Activated B cell treated with CpG ODN at 0.5 μM for 24 hours (primary cell): ENCODE results near the gene ARHGAP23. TPM values are rescaled to one million over a fixed set of nuclear protein-coding genes. Genes with fewer than 3 reads are reported as not detected.

ENCODE experiments used
- ATAC-seq: fragments of 200-7000 bp; cut with Tn5 transposase; one replicate; pipeline ENCODE4 v1.10.0; 2021; ENCODE audit warnings: low read depth, mild to moderate bottlenecking, moderate library complexity
- CTCF ChIA-PET: fragments of 350-600 bp; sonication (Branson Sonifier 250); formaldehyde crosslinking; loops from one replicate; lab custom pipeline; 2021; ENCODE audit warnings: antibody characterized with exemption; lab: Charles Lee
- POLR2A ChIA-PET: fragments of 350-600 bp; sonication (Branson Sonifier 250); formaldehyde crosslinking; loops from one replicate; lab custom pipeline; 2021; ENCODE audit warnings: antibody characterized with exemption; lab: Charles Lee
- DNase-seq: peaks from one replicate; pipeline ENCODE4 v3.0.0; 2022
- H3K27ac Mint-ChIP-seq: one replicate; pipeline ENCODE4 v1.8.0; 2020; ENCODE audit warnings: mixed read lengths
- H3K27me3 Mint-ChIP-seq: one replicate; pipeline ENCODE4 v1.8.0; 2021; ENCODE audit warnings: mixed read lengths
- H3K36me3 Mint-ChIP-seq: one replicate; pipeline ENCODE4 v1.8.0; 2021; ENCODE audit warnings: low read depth, mixed read lengths
- H3K4me1 Mint-ChIP-seq: one replicate; pipeline ENCODE4 v1.8.0; 2021; ENCODE audit warnings: mixed read lengths
- H3K4me3 Mint-ChIP-seq: one replicate; pipeline ENCODE4 v1.8.0; 2020; ENCODE audit warnings: mild to moderate bottlenecking, mixed read lengths
- H3K9me3 Mint-ChIP-seq: one replicate; pipeline ENCODE4 v1.8.0; 2020; ENCODE audit warnings: mixed read lengths
- intact Hi-C: fragments of 100-400 bp; cut with micrococcal nuclease; formaldehyde crosslinking; loops from one replicate; pipeline ENCODE4 v1.15.1; 2024
- total RNA-seq: library from RNA; stranded (reverse); gene quantifications from 2 replicates; pipeline ENCODE4 v1.2.3, GENCODE V29; 2022
- TF ChIP-seq, protein P1 (sequence below): fragments of 200-600 bp; IDR thresholded peaks from one replicate; pipeline ENCODE4 v1.8.0; 2022; ENCODE audit warnings: antibody characterized with exemption, mild to moderate bottlenecking

The ARHGAP23 gene
- total RNA-seq, 1 donor from 2014 or later, result 1.3 TPM

- ATAC-seq (no peak), DNase-seq (no peak)
- intact Hi-C loops, result no loop called here
- Mint-ChIP-seq H3K4me3 (no peak overlapping the region), H3K27ac (no peak overlapping the region), H3K36me3 (no peaks in the 10 kb centered on the region), H3K9me3 (no peaks in the 10 kb centered on the region), H3K27me3 (peaks cover 22% of the 10 kb centered on the region), H3K4me1 (no peaks in the 10 kb centered on the region)
- TF ChIP-seq, protein P1, sequence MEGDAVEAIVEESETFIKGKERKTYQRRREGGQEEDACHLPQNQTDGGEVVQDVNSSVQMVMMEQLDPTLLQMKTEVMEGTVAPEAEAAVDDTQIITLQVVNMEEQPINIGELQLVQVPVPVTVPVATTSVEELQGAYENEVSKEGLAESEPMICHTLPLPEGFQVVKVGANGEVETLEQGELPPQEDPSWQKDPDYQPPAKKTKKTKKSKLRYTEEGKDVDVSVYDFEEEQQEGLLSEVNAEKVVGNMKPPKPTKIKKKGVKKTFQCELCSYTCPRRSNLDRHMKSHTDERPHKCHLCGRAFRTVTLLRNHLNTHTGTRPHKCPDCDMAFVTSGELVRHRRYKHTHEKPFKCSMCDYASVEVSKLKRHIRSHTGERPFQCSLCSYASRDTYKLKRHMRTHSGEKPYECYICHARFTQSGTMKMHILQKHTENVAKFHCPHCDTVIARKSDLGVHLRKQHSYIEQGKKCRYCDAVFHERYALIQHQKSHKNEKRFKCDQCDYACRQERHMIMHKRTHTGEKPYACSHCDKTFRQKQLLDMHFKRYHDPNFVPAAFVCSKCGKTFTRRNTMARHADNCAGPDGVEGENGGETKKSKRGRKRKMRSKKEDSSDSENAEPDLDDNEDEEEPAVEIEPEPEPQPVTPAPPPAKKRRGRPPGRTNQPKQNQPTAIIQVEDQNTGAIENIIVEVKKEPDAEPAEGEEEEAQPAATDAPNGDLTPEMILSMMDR, result no peak
- ChIA-PET POLR2A (no interaction called here), CTCF (no interaction called here)
These were observed 122.9 kb downstream of the ARHGAP23 start for GRCh38 chr17:38551121-38551520.

DNA sequence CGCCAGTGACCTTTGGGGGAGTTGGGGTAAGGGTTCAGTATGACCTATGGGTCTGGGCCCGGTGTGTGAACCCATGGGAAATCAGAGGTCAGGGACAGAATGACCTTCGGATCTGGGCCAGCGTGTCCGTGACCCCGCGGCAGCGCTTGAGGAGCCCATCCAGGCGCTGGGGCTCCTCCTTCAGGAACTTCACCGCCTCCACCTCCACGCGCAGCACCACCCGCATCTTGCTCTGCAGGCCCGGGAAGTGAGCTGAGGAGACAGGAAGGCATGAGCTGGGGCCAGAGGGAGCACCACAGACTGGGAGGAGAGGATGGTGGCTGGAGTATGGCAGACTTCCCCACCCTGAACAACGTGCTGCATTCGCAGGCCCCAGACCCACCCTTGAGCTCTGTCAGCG is 124.1 kb downstream of the ARHGAP23 start:
- POLR2A ChIA-PET, result no interaction called here
- TF ChIP-seq, protein P1, result no peak
- intact Hi-C loops, result no loop called here
- Mint-ChIP-seq H3K9me3 (no peaks in the 10 kb centered on the region), H3K4me1 (no peaks in the 10 kb centered on the region), H3K4me3 (no peak overlapping the region), H3K27me3 (peaks cover 16% of the 10 kb centered on the region), H3K36me3 (no peaks in the 10 kb centered on the region), H3K27ac (no peak overlapping the region)
- CTCF ChIA-PET, result no interaction called here
- DNase-seq (no peak), ATAC-seq (no peak)

DNA sequence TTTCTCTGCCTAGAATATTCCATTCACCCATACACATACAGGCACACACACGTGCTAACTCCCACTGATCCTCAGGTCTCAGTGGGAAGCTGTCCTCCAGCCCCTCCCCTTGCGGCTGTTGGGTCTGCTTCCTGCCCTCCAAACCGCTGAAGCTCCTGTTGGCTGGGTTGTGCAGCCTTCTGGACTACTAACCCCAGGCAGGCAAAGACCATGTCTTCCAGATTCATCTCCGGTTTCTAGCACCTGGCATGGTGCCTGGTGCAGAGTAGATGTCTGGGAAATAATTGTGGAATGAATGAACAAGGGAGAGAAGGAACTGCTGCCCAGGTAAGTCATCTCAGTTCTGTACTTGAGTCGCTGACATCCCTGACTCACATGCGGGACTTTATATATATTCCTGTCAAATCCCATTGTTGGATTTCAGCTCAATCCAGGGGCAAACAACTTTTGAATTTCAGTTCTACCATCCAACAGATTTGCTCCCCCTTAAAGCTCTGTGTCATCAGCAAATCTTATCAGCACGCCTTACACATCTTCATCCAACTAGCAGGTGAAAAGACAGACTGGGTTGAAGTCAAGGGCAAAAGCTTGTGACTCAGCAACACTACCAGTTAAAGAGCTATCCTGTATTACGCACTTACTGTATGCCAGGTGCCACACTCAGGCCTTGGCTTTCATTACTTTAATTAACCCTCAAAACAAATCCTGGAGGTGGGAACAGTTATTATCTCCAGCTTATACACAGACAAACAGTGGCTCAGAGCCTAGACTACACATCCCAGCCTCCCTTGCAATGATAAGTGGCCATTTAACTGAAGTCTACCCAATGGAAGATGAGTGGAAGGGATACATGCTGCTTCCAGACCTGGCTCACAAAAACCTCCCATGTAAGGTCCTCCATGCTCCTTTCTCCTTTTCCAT is 126.4 kb downstream of the ARHGAP23 start:
- no peak overlapping the region for H3K27ac Mint-ChIP-seq
- TF ChIP-seq, protein P1, result no peak
- peaks cover 14% of the 10 kb centered on the region for H3K27me3 Mint-ChIP-seq
- ATAC-seq (no peak), DNase-seq (no peak)
- H3K4me3 Mint-ChIP-seq, result no peak overlapping the region
- intact Hi-C loops, result loop anchor here (5.0 kb wide), 1 partner anchor 198 kb away; the partner anchor contains the start of gene PSMB3
- H3K9me3 Mint-ChIP-seq, result no peaks in the 10 kb centered on the region
- ChIA-PET POLR2A (no interaction called here), CTCF (interaction anchor here (0.6 to 2.6 kb wide), 4 partner anchors 30 to 113 kb away, joined by 3 to 11 read pairs (median 6); no protein-coding TSS in a partner anchor)
- peaks cover 12% of the 10 kb centered on the region for H3K4me1 Mint-ChIP-seq
- H3K36me3 Mint-ChIP-seq, result no peaks in the 10 kb centered on the region

- TF ChIP-seq, protein P1, result no peak
- H3K9me3 Mint-ChIP-seq, result no peaks in the 10 kb centered on the region
- no peaks in the 10 kb centered on the region for H3K36me3 Mint-ChIP-seq
- CTCF ChIA-PET, result interaction anchor here (0.9 to 2.6 kb wide), 4 partner anchors 29 to 179 kb away, joined by 3 to 11 read pairs (median 6); no protein-coding TSS in a partner anchor
- no peak for DNase-seq
- no peak overlapping the region for H3K27ac Mint-ChIP-seq
- H3K4me1 Mint-ChIP-seq, result peaks cover 23% of the 10 kb centered on the region
- H3K27me3 Mint-ChIP-seq, result peaks cover 18% of the 10 kb centered on the region
- intact Hi-C loops, result loop anchor here (5.0 kb wide), 1 partner anchor 196 kb away; the partner anchor contains the start of gene PSMB3
- ATAC-seq, result no peak
- POLR2A ChIA-PET, result interaction anchor here (0.5 kb wide), 1 partner anchor 499 kb away, joined by 3 read pairs; no protein-coding TSS in a partner anchor
- H3K4me3 Mint-ChIP-seq, result no peak overlapping the region
These were observed 128.0 kb downstream of the ARHGAP23 start for GRCh38 chr17:38556239-38556638.

- Mint-ChIP-seq H3K9me3 (no peaks in the 10 kb centered on the region), H3K36me3 (no peaks in the 10 kb centered on the region), H3K27me3 (peaks cover 17% of the 10 kb centered on the region), H3K4me1 (peaks cover 25% of the 10 kb centered on the region), H3K4me3 (no peak overlapping the region), H3K27ac (no peak overlapping the region)
- POLR2A ChIA-PET, result interaction anchor here (0.5 to 2.3 kb wide), 4 partner anchors 22 to 1608 kb away, joined by 3 to 9 read pairs (median 6); no protein-coding TSS in a partner anchor
- TF ChIP-seq, protein P1, result no peak
- intact Hi-C loops, result loop anchor here (5.0 kb wide), 1 partner anchor 195 kb away; the partner anchor contains the start of gene PSMB3
- CTCF ChIA-PET, result interaction anchor here (0.6 to 4.6 kb wide), 23 partner anchors 9 to 1320 kb away, joined by 3 to 83 read pairs (median 4); partner anchors contain the start of genes EPOP, MLLT6, PSMB3 and SRCIN1
- ATAC-seq (no peak), DNase-seq (no peak)
These were observed 129.1 kb downstream of the ARHGAP23 start for GRCh38 chr17:38557396-38557795.
